Stimulated activated CD8-positive, alpha-beta memory T cell treated with anti-CD3 and anti-CD28 coated beads, Interleukin-7, amount 100 ng/mL, for 48 hours (primary cell): ENCODE measurements around the gene AMER2.

Source experiments
- DNase-seq, 2 donors: peaks; one replicate each; pipeline ENCODE4 v3.0.0-alpha.2; 2020; ENCODE audit warnings: low read depth in 1 of 2; ENCODE audit errors: extremely low read depth in 1 of 2

The AMER2 gene, protein sequence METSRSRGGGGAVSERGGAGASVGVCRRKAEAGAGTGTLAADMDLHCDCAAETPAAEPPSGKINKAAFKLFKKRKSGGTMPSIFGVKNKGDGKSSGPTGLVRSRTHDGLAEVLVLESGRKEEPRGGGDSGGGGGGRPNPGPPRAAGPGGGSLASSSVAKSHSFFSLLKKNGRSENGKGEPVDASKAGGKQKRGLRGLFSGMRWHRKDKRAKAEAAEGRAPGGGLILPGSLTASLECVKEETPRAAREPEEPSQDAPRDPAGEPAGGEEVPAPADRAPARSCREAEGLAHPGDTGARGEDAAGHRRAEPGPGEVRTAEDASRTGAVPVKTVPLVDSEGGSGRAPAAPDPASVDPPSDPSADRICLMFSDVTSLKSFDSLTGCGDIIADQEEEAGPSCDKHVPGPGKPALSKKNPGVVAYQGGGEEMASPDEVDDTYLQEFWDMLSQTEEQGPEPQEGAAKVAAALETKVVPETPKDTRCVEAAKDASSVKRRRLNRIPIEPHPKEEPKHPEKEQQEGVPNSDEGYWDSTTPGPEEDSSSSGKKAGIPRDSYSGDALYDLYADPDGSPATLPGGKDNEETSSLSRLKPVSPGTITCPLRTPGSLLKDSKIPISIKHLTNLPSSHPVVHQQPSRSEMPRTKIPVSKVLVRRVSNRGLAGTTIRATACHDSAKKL

GRCh38 chr13:25171517-25172302 lies at the start of gene AMER2:
Gene AMER2, minus strand, starts transcription at chr13:25172288. Its CDS starts 669 bp downstream, at chr13:25171619.
- no peak for DNase-seq

- DNase-seq: no peak
Observed at GRCh38 chr13:25218019-25218418, 45.9 kb upstream of the AMER2 start.

- no peak for DNase-seq
Observed at GRCh38 chr13:25217023-25217885, 45.2 kb upstream of the AMER2 start.

DNA sequence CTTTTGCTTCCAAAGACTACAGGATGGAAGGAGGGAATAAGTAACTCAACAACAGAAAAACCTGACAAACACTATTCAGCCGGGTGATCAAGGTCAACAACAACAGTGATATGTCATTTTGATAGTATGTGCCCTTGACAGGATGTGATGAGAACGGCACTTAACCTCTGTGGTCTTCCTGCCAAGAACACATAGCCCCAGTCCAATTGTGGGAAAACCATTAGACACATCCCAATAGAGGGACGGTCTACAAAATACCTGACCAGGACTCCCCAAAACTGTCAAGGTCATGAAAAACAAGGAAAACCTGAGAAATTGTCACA lies 43.1 kb upstream of the AMER2 start:
- DNase-seq: no peak

DNA sequence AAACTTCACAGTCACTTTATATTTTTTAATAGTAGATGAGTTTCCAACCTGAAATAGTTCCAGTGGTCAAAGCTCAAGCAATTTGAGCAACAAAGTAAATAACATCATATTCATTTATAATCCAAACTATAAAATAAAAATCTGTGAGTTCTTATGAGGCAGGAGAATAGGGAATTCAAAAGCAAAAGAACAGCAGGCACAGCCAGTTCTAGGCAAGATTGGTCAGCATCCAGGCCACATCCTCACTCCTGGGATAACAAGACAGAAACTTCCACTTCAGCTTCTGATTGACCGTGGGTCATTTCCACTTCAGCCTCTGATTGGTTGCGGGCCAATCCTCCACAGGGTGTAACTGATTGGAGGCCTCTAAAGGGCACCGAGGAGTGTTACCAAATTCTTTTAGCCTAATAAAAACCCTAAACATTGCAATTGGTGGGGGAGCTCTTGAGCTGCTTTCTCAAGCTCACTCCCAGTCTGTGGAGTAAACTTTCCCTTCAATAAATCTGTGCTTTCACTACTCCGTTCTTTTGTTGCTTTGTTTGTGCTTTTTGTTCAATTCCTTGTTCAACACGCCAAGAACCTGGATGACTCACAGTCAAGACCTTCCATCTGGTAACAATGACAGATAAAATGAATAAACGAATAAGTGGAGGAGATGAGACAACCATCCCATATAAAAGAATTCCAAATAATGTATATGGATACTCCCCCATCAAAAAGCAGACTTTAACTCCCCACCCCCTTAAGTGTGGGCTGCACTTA lies 42.6 kb upstream of the AMER2 start:
- DNase-seq: no peak

GRCh38 chr13:25213715-25214114 lies 41.6 kb upstream of the AMER2 start:
- no peak for DNase-seq

DNA sequence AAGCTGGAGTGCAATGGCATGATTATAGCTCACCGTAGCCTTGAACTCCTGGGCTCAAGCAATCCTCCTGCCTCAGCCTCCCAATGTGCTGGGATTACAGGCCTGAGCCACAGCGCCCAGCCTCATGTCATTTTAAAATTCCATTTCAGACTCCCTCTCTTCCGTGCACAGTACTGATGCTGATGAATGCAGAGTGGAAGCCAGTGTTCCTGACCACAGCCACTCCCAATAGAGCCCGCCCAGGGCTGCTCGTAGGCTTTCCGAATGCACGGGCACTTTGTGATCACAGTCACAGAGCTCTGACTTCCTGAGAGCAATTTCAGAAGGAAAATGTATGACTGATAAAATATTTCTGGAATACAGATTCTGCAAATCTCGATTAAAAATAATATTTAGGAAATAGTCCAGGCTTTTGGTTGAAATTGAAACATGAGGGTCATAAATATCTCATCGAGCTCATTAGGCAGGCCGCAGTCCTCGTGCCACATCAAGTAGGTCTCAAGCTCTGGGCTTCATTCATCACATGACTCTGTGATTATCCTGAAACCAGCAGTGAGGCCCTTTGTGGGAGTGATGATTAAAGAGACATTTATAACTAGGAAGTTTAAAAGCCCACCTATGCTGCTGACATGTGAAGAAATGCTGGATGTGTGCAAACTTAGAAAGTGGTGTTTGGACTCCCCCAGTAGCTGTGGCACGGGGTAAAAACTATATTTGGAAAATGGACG lies 38.9 kb upstream of the AMER2 start:
- DNase-seq: no peak

DNA sequence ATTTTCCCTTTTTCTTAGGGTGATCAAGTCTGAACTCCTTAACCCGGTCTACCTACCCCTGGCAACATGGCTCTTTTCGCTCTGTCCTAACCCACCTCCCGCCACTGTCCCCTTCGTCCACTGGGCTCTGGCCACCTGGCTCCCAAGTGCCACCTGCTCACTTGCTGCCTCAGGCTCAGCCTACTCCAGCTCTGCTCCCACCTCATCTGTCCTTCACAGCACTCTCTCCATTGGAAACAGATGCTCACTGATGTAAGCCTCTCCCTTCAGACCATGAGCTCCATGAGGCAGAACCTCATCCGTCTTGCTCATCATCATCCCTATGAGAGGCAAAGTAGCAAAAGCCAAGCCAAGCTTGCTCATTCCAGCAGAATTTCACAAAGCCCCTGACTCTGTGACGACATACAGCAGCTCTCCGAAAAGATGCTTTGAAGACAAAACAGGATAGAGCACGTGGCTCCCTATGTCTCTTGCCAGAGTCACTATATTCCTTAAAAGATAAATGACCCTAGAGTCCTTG lies 35.3 kb upstream of the AMER2 start:
- no peak for DNase-seq

GRCh38 chr13:25204863-25205262 lies 32.8 kb upstream of the AMER2 start:
- DNase-seq: no peak

DNA sequence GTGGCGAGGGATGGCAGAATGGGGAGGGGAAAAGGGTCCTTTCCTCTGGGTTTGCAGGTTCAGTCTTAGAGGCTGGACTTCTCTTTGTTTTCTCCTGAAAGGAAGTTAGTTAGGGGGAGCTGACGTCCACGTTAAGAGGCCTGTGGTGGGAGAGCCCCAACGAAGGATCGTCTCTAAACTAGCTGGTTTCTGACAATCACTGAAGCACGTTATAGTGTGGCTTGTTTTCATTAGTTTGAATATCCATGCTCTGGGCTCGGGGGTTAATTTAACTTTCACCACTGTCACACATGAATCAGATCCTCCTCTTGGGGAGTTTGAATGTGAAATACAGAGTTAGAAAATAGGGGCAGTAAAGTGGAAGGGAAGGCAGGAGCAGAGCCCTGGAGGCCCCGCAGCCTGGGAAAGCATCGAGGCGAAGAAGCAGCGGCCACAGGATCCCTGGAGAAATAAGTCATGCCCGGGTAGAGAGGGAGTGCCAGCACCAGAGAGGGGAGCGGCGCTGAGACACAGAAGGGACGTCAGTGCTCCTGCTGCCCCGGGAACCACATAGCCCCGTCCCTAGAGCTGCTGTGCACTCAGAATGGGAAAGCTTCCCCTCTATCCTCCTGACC lies 31.1 kb upstream of the AMER2 start:
- DNase-seq: no peak

- DNase-seq: no peak
Observed at GRCh38 chr13:25200783-25201182, 28.7 kb upstream of the AMER2 start.

- no peak for DNase-seq
Observed at GRCh38 chr13:25198647-25199046, 26.6 kb upstream of the AMER2 start.

DNA sequence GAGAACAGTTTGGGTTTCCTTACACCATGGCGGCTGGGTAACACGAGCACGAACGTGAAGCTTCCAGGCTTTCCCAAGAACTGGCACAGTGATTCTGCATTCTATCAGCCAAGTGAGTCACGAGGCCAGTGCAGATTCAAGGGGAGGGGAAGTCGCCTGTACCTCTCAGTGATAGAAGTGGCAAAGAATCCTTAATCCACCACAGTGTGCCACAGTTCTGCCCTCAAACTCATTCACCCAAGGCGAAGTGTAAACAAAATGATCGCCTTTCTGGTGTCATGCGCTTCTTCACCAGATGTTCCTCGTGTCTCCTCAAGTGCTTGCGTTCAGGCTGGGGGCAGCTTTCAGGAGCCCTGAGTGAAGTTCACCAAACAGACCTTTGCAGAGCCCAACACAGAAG lies 24.9 kb upstream of the AMER2 start:
- no peak for DNase-seq

DNA sequence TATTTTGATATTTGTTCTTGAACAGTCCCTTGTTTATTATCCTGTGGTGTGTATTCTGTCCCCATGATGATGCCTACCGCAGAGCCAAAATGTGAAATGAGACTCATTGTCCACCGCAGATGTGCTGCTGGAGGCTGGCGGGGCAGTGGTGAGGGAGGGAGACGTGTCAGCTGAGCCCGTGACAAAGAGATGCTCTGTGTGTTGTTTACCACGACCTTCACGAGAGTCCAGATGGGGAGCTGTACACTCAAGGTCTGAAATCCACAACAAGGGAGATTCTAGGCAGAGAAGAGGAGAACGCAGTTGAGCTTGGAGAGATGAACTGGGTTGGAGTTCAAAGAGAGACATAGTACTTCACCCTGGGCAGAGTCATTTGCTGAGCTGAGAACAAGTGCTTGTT lies 20.8 kb upstream of the AMER2 start:
- DNase-seq: no peak

DNA sequence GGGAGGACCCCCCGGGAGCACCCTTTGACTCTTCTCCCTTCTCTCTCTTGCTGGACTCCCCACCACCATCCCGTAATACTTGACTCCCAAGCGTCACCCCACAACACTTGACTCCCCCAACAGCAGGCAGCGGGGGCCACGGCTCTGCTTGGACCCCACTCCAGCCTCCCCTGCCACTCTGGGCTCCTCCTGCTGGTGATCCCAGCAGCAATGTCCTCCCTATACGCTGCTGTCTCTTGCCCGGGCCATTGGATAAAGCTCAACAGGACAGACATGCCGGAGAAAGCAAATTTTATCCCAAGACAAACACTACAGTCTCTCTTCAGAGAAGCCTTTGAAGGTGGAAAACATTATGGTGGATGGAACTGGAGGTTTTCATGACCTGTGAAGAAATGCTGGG lies 20.4 kb upstream of the AMER2 start:
- no peak for DNase-seq

GRCh38 chr13:25192052-25192451 lies 20.0 kb upstream of the AMER2 start:
- DNase-seq: no peak

DNA sequence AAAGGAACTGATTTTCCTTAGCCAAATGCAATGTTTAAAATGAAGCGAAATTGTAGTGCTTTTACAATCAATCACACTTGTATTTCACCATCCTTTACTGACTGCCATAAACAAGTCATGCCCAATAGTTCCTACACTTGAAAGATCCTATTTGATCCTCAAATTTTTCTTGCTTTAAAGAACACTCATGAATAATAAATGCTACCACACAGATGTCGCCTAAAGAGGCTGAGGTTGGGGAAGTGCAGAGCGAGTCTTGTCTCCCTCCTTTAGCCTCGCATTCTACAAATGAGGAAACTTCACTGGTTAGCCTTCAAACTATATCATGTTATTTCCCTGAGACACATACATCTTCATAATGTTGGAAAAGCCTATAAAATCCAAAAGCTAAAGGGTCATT lies 18.7 kb upstream of the AMER2 start:
- no peak for DNase-seq

GRCh38 chr13:25190256-25190655 lies 18.2 kb upstream of the AMER2 start:
- no peak for DNase-seq

DNA sequence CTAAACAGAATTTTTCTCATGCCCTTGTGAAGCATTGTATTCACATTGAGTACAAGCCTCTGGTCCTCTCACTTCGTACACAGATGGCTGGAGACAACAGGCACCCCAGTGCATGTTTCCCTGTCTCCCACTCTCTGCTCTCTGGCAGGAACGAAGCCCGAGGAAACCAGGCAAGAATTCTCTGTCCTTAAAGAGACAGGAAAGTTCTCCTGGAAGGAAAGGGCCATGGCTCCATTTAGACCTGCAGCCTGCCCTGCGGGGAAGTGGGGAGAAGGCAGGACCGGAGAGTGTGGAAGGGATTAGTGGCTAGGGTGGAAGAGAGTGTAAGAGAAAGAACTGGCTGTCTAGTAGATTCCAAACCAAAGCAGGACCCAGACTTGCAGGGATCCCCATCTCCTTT lies 15.5 kb upstream of the AMER2 start:
- DNase-seq: no peak
